A549 (cell line): ENCODE data around the gene PLCZ1. TPM values are rescaled to one million over a fixed set of nuclear protein-coding genes. Genes with fewer than 3 reads are reported as not detected.

Experiments used
- ATAC-seq, 2 experiments: fragments of 200-7000 bp in 1 of 2; fragments of >200 bp in 1 of 2; cut with Nextera tagmentation in 1 of 2; cut with Tn5 transposase in 1 of 2; 3 replicates each; pipeline versions ENCODE4 v1.8.0 to v1.9.1; 2018 to 2020; ENCODE audit warnings: mild to moderate bottlenecking in 1 of 2, moderate library complexity in 1 of 2
- CTCF ChIA-PET: fragments of 300-600 bp; sonication (Branson Sonifier 250); formaldehyde crosslinking; extraction: SDS; loops from one replicate; lab custom pipeline; 2021; ENCODE audit warnings: antibody characterized with exemption, inconsistent platforms; lab: Yijun Ruan, JAX
- POLR2A ChIA-PET: fragments of 350-600 bp; formaldehyde crosslinking; extraction: SDS; loops from one replicate; lab custom pipeline; 2021; ENCODE audit warnings: antibody characterized with exemption, inconsistent platforms; lab: Yijun Ruan, JAX
- DNase-seq, 2 experiments: peaks; one replicate each; pipeline versions ENCODE4 v3.0.0 to v3.0.0-alpha.2; 2011 to 2016; ENCODE audit warnings: low read depth in 1 of 2, low spot score in 1 of 2
- FAIRE-seq: peaks from 2 replicates; lab custom pipeline; 2011; peaks lifted over from hg19 to GRCh38; lab: Jason Lieb, UNC
- H3K27ac ChIP-seq, 2 experiments: fragments of >200 bp; sonication (Bioruptor Twin); formaldehyde crosslinking; 3 replicates each; pipeline ENCODE4 v1.5.1; 2016 to 2017
- H3K4me1 ChIP-seq: fragments of >200 bp; sonication (Bioruptor Twin); formaldehyde crosslinking; 3 replicates; pipeline ENCODE4 v1.6.1; 2016
- H3K4me2 ChIP-seq: fragments of >200 bp; sonication (Bioruptor Twin); formaldehyde crosslinking; 3 replicates; pipeline ENCODE4 v1.6.1; 2016
- H3K4me3 ChIP-seq: fragments of >200 bp; sonication (Bioruptor Twin); formaldehyde crosslinking; 3 replicates; pipeline ENCODE4 v1.5.1; 2016
- H3K9me3 ChIP-seq: fragments of >200 bp; sonication (Bioruptor Twin); formaldehyde crosslinking; 3 replicates; pipeline ENCODE4 v1.6.1; 2016
- CBX8 ChIP-seq: fragments of 200-600 bp; sonication (generic); IDR thresholded peaks from 2 replicates; pipeline ENCODE4 v1.6.1; 2016
- CEBPB ChIP-seq, 2 experiments: fragments of >200 bp in 1 of 2; sonication (Bioruptor Twin) in 1 of 2; formaldehyde crosslinking in 1 of 2; IDR thresholded peaks; 2 replicates each; pipeline ENCODE4 v1.6.1; 2012 to 2016
- CHD2 ChIP-seq: fragments of 150-350 bp; IDR thresholded peaks from 2 replicates; pipeline ENCODE4 v1.6.1; 2014; ENCODE audit warnings: low read length; ENCODE audit not compliant: partially characterized antibody
- EHF ChIP-seq: fragments of 250-450 bp; sonication (Bioruptor Pico); IDR thresholded peaks from 2 replicates; pipeline ENCODE4 v1.5.0; 2020; ENCODE audit warnings: mild to moderate bottlenecking
- FOSL2 ChIP-seq, 2 experiments: fragments of 450-650 bp in 1 of 2; fragments of >200 bp in 1 of 2; sonication (Bioruptor Twin) in 1 of 2; formaldehyde crosslinking; IDR thresholded peaks; 2 replicates each; pipeline versions ENCODE4 v1.5.0 to v1.6.1; 2016 to 2020; ENCODE audit warnings: mild to moderate bottlenecking in 1 of 2, moderate library complexity in 1 of 2
- FOXS1 ChIP-seq: fragments of 250-450 bp; sonication (Bioruptor Pico); IDR thresholded peaks from 2 replicates; pipeline ENCODE4 v1.5.0; 2020; ENCODE audit warnings: mild to moderate bottlenecking, moderate library complexity
- GATA3 ChIP-seq: IDR thresholded peaks from 2 replicates; pipeline ENCODE4 v1.6.1; 2012; ENCODE audit warnings: borderline replicate concordance
- HDAC2 ChIP-seq: fragments of 200-600 bp; sonication (generic); IDR thresholded peaks from 2 replicates; pipeline ENCODE4 v1.6.1; 2016
- HEYL ChIP-seq: fragments of 250-450 bp; sonication (Bioruptor Pico); IDR thresholded peaks from 2 replicates; pipeline ENCODE4 v1.8.0; 2021; ENCODE audit warnings: mild to moderate bottlenecking, moderate library complexity
- HOXA7 ChIP-seq: fragments of 250-450 bp; sonication (Bioruptor Pico); IDR thresholded peaks from 2 replicates; pipeline ENCODE4 v1.5.0; 2020; ENCODE audit warnings: mild to moderate bottlenecking, moderate library complexity
- HOXB13 ChIP-seq: fragments of 250-450 bp; sonication (Bioruptor Pico); IDR thresholded peaks from 2 replicates; pipeline ENCODE4 v1.5.0; 2020; ENCODE audit warnings: low read depth, mild to moderate bottlenecking, moderate library complexity
- KDM5A ChIP-seq: fragments of 200-600 bp; sonication (generic); IDR thresholded peaks from 2 replicates; pipeline ENCODE4 v1.6.1; 2016; ENCODE audit warnings: antibody characterized with exemption, mild to moderate bottlenecking
- MAZ ChIP-seq: fragments of 150-350 bp; IDR thresholded peaks from 2 replicates; pipeline ENCODE4 v1.6.1; 2014; ENCODE audit warnings: antibody characterized with exemption, low read depth, low read length, borderline replicate concordance
- PHF8 ChIP-seq: fragments of 200-600 bp; sonication (generic); IDR thresholded peaks from 2 replicates; pipeline ENCODE4 v1.6.1; 2016; ENCODE audit warnings: low read depth, mild to moderate bottlenecking, antibody characterized with exemption, moderate library complexity, borderline replicate concordance
- RAD21 ChIP-seq, 2 experiments: fragments of >200 bp in 1 of 2; sonication (Bioruptor Twin) in 1 of 2; formaldehyde crosslinking in 1 of 2; IDR thresholded peaks in 1 of 2; conservative IDR thresholded peaks in 1 of 2; 2 replicates in 1 of 2; 3 replicates in 1 of 2; pipeline ENCODE4 v1.6.1; 2012 to 2018; ENCODE audit warnings: inconsistent platforms in 1 of 2
- RARB ChIP-seq: fragments of 250-450 bp; sonication (Bioruptor Pico); IDR thresholded peaks from 2 replicates; pipeline ENCODE4 v1.8.0; 2021; ENCODE audit warnings: mild to moderate bottlenecking, moderate library complexity
- RNF2 ChIP-seq: fragments of 200-600 bp; sonication (generic); IDR thresholded peaks from 2 replicates; pipeline ENCODE4 v1.6.1; 2016; ENCODE audit warnings: low read depth, mild to moderate bottlenecking, antibody characterized with exemption, moderate library complexity, borderline replicate concordance
- TFCP2L1 ChIP-seq: fragments of 250-450 bp; sonication (Bioruptor Pico); IDR thresholded peaks from 2 replicates; pipeline ENCODE4 v1.5.0; 2021; ENCODE audit warnings: mild to moderate bottlenecking
- ZC3H11A ChIP-seq: fragments of 450-650 bp; IDR thresholded peaks from 2 replicates; pipeline ENCODE4 v1.6.1; 2014; ENCODE audit warnings: antibody characterized with exemption, mild to moderate bottlenecking
- ZFP36 ChIP-seq: fragments of 450-650 bp; IDR thresholded peaks from 2 replicates; pipeline ENCODE4 v1.6.1; 2014; ENCODE audit warnings: borderline replicate concordance; ENCODE audit not compliant: partially characterized antibody
- ZNF302 ChIP-seq: fragments of 250-450 bp; sonication (Bioruptor Pico); IDR thresholded peaks from 2 replicates; pipeline ENCODE4 v1.9.0; 2021; ENCODE audit warnings: inconsistent platforms, mild to moderate bottlenecking, moderate library complexity
- ZSCAN20 ChIP-seq: fragments of 250-450 bp; sonication (Bioruptor Pico); IDR thresholded peaks from 2 replicates; pipeline ENCODE4 v1.8.0; 2022; ENCODE audit warnings: mild to moderate bottlenecking, moderate library complexity
- WGBS: methylation state at CpG from one replicate; pipeline ENCODE4 v1.1.6; 2017; ENCODE audit errors: missing lambda C conversion rate; 5-methylcytosine and 5-hydroxymethylcytosine counted together
- polyA plus RNA-seq, 4 experiments: library from polyadenylated mRNA; depleted of rRNA in 3 of 4; stranded (reverse); fragments of >200 nt; fragmentation: RNase III in 1 of 4; extraction: RNeasy Plus Mini Kit Qiagen cat#74134 plus additional on column Dnase treatment in 1 of 4; gene quantifications; 2 replicates in 3 of 4; 3 replicates in 1 of 4; pipeline ENCODE4 v1.2.3, GENCODE V29; 2011 to 2017
- TF ChIP-seq, protein P1 (sequence below): fragments of >200 bp; sonication (Bioruptor Twin); formaldehyde crosslinking; IDR thresholded peaks from 3 replicates; pipeline ENCODE4 v1.6.1; 2016
- TF ChIP-seq, protein P2 (sequence below): fragments of 150-350 bp; IDR thresholded peaks from 2 replicates; pipeline ENCODE4 v1.6.1; 2014; ENCODE audit warnings: low read depth, mild to moderate bottlenecking, low read length
- TF ChIP-seq, protein P3 (sequence below): fragments of 250-450 bp; sonication (Bioruptor Pico); IDR thresholded peaks from 2 replicates; pipeline ENCODE4 v1.5.0; 2020; ENCODE audit warnings: low read depth, mild to moderate bottlenecking, moderate library complexity
- TF ChIP-seq, protein P4 (sequence below): IDR thresholded peaks from 2 replicates; pipeline ENCODE4 v1.6.1; 2012

PLCZ1 gene
- polyA plus RNA-seq, 2 of the 4 experiments (the other 2 are of a cell fraction), result not detected

DNA sequence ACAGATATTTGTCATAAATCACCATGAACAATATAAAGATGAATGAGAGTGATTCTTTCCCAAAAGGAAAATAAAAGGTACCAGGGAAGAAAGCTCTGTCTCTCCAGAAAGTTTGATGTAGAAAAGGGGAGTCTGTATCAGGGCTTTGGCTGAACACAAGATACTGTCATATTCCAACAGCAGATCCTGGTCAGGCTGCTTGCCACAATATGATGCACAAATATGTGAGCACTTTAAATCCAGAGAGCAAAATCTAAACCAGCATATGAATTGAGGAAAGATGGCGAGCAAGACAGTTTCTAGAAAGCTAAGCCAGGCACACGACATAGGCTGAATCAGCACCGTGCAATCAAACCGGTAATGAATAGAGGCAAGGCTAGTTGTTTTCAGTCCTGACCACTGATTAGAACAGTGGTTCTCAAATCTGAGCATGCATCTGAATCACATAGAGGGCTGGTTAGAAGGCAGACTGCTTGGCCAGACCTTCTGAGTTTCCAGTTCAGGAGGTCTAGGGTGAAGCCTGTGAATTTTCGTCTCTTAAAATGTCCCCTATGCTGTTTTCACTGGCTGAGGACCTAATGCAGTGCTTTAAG lies 60.7 kb downstream of the PLCZ1 start:
- DNase-seq (no peak), ATAC-seq (no peak), FAIRE-seq (no peak)
- Histone ChIP-seq H3K27ac (no peak overlapping the region), H3K4me1 (no peaks in the 10 kb centered on the region), H3K9me3 (no peaks in the 10 kb centered on the region), H3K4me3 (no peak overlapping the region), H3K4me2 (no peak overlapping the region)
- 29% methylated on average over 5 of the region's 5 CpGs for WGBS
- CTCF ChIA-PET, result no interaction called here
- POLR2A ChIA-PET, result no interaction called here
- no peak for TF ChIP-seq EHF (CRISPR knock-in tag)
- no peak for TF ChIP-seq MAZ
- no peak for TF ChIP-seq HDAC2
- TF ChIP-seq ZNF302 (CRISPR knock-in tag), result no peak
- no peak for TF ChIP-seq KDM5A
- TF ChIP-seq CHD2, result no peak
- TF ChIP-seq ZFP36, result no peak
- TF ChIP-seq HOXB13 (CRISPR knock-in tag), result no peak
- TF ChIP-seq RNF2, result no peak
- TF ChIP-seq HOXA7 (CRISPR knock-in tag), result no peak
- TF ChIP-seq HEYL (CRISPR knock-in tag), result no peak
- TF ChIP-seq GATA3, result no peak
- TF ChIP-seq RAD21 (conservative IDR thresholded peaks at IDR 0.05 in 1 of 2, IDR thresholded peaks at IDR 0.05 in 1 of 2), result no peak
- no peak for TF ChIP-seq RARB (CRISPR knock-in tag)
- TF ChIP-seq FOSL2 (IDR thresholded peaks at IDR 0.05), result no peak
- no peak for TF ChIP-seq FOSL2 (CRISPR knock-in tag; IDR thresholded peaks at IDR 0.05)
- no peak for TF ChIP-seq ZSCAN20 (CRISPR knock-in tag)
- no peak for TF ChIP-seq CEBPB (IDR thresholded peaks at IDR 0.05)
- TF ChIP-seq, protein P1, sequence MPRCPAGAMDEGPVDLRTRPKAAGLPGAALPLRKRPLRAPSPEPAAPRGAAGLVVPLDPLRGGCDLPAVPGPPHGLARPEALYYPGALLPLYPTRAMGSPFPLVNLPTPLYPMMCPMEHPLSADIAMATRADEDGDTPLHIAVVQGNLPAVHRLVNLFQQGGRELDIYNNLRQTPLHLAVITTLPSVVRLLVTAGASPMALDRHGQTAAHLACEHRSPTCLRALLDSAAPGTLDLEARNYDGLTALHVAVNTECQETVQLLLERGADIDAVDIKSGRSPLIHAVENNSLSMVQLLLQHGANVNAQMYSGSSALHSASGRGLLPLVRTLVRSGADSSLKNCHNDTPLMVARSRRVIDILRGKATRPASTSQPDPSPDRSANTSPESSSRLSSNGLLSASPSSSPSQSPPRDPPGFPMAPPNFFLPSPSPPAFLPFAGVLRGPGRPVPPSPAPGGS, result no peak
- TF ChIP-seq, all 56 proteins: peak for 0

DNA sequence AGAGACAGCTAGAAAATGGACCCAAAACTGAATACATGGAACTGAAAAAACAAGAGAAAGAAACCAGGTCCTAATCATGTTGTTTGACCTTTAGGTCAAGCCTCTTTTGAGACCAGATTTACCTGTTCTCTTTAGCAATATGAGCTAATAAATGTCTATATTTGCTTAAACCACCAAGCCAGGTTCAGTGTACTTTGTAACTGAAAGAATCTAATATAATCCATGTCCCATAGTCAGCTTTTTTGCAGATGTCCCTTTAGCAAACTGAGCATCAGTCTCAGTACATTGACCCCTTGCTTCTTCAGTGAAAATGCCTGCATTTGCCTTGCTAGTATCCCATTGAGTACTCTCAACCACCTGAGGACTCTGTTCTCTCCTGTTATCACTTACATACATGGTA lies 61.7 kb downstream of the PLCZ1 start:
- no peak for TF ChIP-seq HOXA7 (CRISPR knock-in tag)
- no peak for TF ChIP-seq TFCP2L1 (CRISPR knock-in tag)
- no peak for TF ChIP-seq ZFP36
- no peak for TF ChIP-seq PHF8
- TF ChIP-seq, protein P2, sequence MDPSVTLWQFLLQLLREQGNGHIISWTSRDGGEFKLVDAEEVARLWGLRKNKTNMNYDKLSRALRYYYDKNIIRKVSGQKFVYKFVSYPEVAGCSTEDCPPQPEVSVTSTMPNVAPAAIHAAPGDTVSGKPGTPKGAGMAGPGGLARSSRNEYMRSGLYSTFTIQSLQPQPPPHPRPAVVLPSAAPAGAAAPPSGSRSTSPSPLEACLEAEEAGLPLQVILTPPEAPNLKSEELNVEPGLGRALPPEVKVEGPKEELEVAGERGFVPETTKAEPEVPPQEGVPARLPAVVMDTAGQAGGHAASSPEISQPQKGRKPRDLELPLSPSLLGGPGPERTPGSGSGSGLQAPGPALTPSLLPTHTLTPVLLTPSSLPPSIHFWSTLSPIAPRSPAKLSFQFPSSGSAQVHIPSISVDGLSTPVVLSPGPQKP, result no peak
- TF ChIP-seq, protein P3, sequence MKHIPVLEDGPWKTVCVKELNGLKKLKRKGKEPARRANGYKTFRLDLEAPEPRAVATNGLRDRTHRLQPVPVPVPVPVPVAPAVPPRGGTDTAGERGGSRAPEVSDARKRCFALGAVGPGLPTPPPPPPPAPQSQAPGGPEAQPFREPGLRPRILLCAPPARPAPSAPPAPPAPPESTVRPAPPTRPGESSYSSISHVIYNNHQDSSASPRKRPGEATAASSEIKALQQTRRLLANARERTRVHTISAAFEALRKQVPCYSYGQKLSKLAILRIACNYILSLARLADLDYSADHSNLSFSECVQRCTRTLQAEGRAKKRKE (CRISPR knock-in tag), result no peak
- TF ChIP-seq ZC3H11A, result no peak
- TF ChIP-seq CEBPB (IDR thresholded peaks at IDR 0.05), result no peak
- TF ChIP-seq CBX8, result no peak
- TF ChIP-seq, protein P4, sequence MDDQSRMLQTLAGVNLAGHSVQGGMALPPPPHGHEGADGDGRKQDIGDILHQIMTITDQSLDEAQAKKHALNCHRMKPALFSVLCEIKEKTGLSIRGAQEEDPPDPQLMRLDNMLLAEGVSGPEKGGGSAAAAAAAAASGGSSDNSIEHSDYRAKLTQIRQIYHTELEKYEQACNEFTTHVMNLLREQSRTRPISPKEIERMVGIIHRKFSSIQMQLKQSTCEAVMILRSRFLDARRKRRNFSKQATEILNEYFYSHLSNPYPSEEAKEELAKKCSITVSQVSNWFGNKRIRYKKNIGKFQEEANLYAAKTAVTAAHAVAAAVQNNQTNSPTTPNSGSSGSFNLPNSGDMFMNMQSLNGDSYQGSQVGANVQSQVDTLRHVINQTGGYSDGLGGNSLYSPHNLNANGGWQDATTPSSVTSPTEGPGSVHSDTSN, result no peak
- no peak for TF ChIP-seq FOXS1 (CRISPR knock-in tag)
- no peak for DNase-seq
- ChIA-PET POLR2A (no interaction called here), CTCF (interaction anchor here (0.7 kb wide), 2 partner anchors 92 to 511 kb away, joined by 3 read pairs; no protein-coding TSS in a partner anchor)
- no peak for FAIRE-seq
- Histone ChIP-seq H3K9me3 (no peaks in the 10 kb centered on the region), H3K4me1 (no peaks in the 10 kb centered on the region), H3K4me3 (no peak overlapping the region), H3K4me2 (no peak overlapping the region), H3K27ac (no peak overlapping the region)
- no peak for ATAC-seq
